Keratinocyte (primary cell): ENCODE measurements around the gene ZNF217. TPM values are rescaled to one million over a fixed set of nuclear protein-coding genes. Genes with fewer than 3 reads are reported as not detected.

Source experiments
- DNase-seq: peaks from one replicate; pipeline ENCODE4 v3.0.0-alpha.2; 2011; ENCODE audit warnings: low read depth, missing footprints, low spot score
- FAIRE-seq: peaks from 2 replicates; lab custom pipeline; 2011; peaks lifted over from hg19 to GRCh38; lab: Jason Lieb, UNC
- H2AFZ ChIP-seq: 2 replicates; pipeline ENCODE4 v1.6.0; 2012; ENCODE audit warnings: low read length, control low read depth, inconsistent platforms; ENCODE audit not compliant: control insufficient read depth
- H3K27ac ChIP-seq: 2 replicates; pipeline ENCODE4 v1.5.1; 2011; ENCODE audit warnings: low read length; ENCODE audit not compliant: control insufficient read depth, insufficient read depth
- H3K27me3 ChIP-seq: 3 replicates; pipeline ENCODE4 v1.6.0; 2011; ENCODE audit warnings: low read length; ENCODE audit not compliant: control insufficient read depth, insufficient read depth; ENCODE audit errors: extremely low read depth
- H3K36me3 ChIP-seq, 2 experiments: 2 replicates in 1 of 2; 3 replicates in 1 of 2; pipeline ENCODE4 v1.5.1; 2011; ENCODE audit warnings: low read length in 2 of 2, mild to moderate bottlenecking in 1 of 2; ENCODE audit not compliant: control insufficient read depth in 2 of 2, insufficient read depth in 2 of 2; ENCODE audit errors: extremely low read depth in 1 of 2
- H3K4me1 ChIP-seq: 3 replicates; pipeline ENCODE4 v1.5.1; 2011; ENCODE audit warnings: low read length; ENCODE audit not compliant: control insufficient read depth, insufficient read depth; ENCODE audit errors: extremely low read depth
- H3K4me2 ChIP-seq: 3 replicates; pipeline ENCODE4 v1.6.0; 2011; ENCODE audit warnings: low read depth, low read length; ENCODE audit not compliant: control insufficient read depth, insufficient read depth; ENCODE audit errors: extremely low read depth
- H3K4me3 ChIP-seq, 3 experiments: fragments of 200-600 bp in 1 of 3; sonication (generic) in 1 of 3; 2 replicates in 2 of 3; 3 replicates in 1 of 3; pipeline ENCODE4 v1.5.1; 2011 to 2016; ENCODE audit warnings: low read length in 3 of 3, mild to moderate bottlenecking in 3 of 3, control low read depth in 2 of 3, inconsistent platforms in 1 of 3, low read depth in 1 of 3, mixed read lengths in 1 of 3, mixed run types in 1 of 3, moderate library complexity in 1 of 3; ENCODE audit not compliant: control insufficient read depth in 2 of 3, insufficient read depth in 2 of 3; ENCODE audit errors: extremely low read depth in 1 of 3
- H3K79me2 ChIP-seq: 2 replicates; pipeline ENCODE4 v1.6.0; 2012; ENCODE audit warnings: low read length; ENCODE audit not compliant: control insufficient read depth, insufficient read depth
- H3K9ac ChIP-seq: 3 replicates; pipeline ENCODE4 v1.6.0; 2011; ENCODE audit warnings: low read length; ENCODE audit not compliant: control insufficient read depth, insufficient read depth; ENCODE audit errors: extremely low read depth
- H3K9me1 ChIP-seq: 3 replicates; pipeline ENCODE4 v1.6.0; 2011; ENCODE audit warnings: low read length; ENCODE audit not compliant: control insufficient read depth, insufficient read depth; ENCODE audit errors: extremely low read depth
- H3K9me3 ChIP-seq: 2 replicates; pipeline ENCODE4 v1.5.1; 2012; ENCODE audit warnings: low read depth, low read length; ENCODE audit not compliant: control insufficient read depth
- H4K20me1 ChIP-seq: 3 replicates; pipeline ENCODE4 v1.6.0; 2011; ENCODE audit warnings: low read length; ENCODE audit not compliant: control insufficient read depth, insufficient read depth; ENCODE audit errors: extremely low read depth
- CTCF ChIP-seq, 3 experiments: IDR thresholded peaks in 1 of 3; conservative IDR thresholded peaks in 1 of 3; optimal IDR thresholded peaks in 1 of 3; 2 replicates in 2 of 3; 3 replicates in 1 of 3; pipeline versions ENCODE3 to v1.5.1; 2011; ENCODE audit warnings: low read length in 3 of 3, mild to moderate bottlenecking in 3 of 3, moderate library complexity in 2 of 3, control low read depth in 1 of 3, inconsistent platforms in 1 of 3; ENCODE audit not compliant: insufficient read depth in 2 of 3; ENCODE audit errors: extremely low read depth in 1 of 3
- EZH2 ChIP-seq: IDR thresholded peaks from one replicate; pipeline ENCODE4 v1.6.1; 2012; ENCODE audit warnings: inconsistent platforms, mild to moderate bottlenecking, low read length, moderate library complexity
- dilution Hi-C: fragments of 300-500 bp; cut with MboI; formaldehyde crosslinking; loops from one replicate; pipeline ENCODE4 v1.7.0; 2020; ENCODE audit warnings: low sequenced_read_pairs; ENCODE audit not compliant: extremely low pct_ligation_motif_present
- polyA plus RNA-seq, 5 experiments: library from polyadenylated mRNA; depleted of rRNA in 3 of 5; stranded (reverse) in 3 of 5; stranded (forward) in 1 of 5; unstranded in 1 of 5; fragments of >200 nt; gene quantifications; 1 replicate in 1 of 5; 2 replicates in 3 of 5; 3 replicates in 1 of 5; pipeline versions ENCODE4 v1.2.1 to v1.2.3, GENCODE V29; 2011 to 2012; ENCODE audit warnings: missing spikeins in 2 of 5, low read depth in 1 of 5, low replicate concordance in 1 of 5

ZNF217 gene
- polyA plus RNA-seq, 1 donor (not counting 4 experiments of a cell fraction or from before 2014, with no cell fraction given) = 17.3 TPM

- H4K20me1 ChIP-seq = peaks cover 6% of the 10 kb centered on the region
- H3K9me1 ChIP-seq = peaks cover 2% of the 10 kb centered on the region
- H2AFZ ChIP-seq = no peak overlapping the region
- dilution Hi-C loops = no loop called here
- peak overlapping the region; percentile 39 for H3K9ac ChIP-seq
- H3K9me3 ChIP-seq = no peaks in the 10 kb centered on the region
- peaks cover 39 to 62% of the 10 kb centered on the region in 2 experiments for H3K36me3 ChIP-seq
- no peaks in the 10 kb centered on the region for H3K27me3 ChIP-seq
- H3K4me2 ChIP-seq = no peak overlapping the region
- H3K79me2 ChIP-seq = peaks cover 99% of the 10 kb centered on the region
- peaks cover 24% of the 10 kb centered on the region for H3K4me1 ChIP-seq
- no peak overlapping the region for H3K4me3 ChIP-seq
- FAIRE-seq (no peak), DNase-seq (no peak)
- no peak overlapping the region for H3K27ac ChIP-seq
- no peak for TF ChIP-seq EZH2
Measured at GRCh38 chr20:53575481-53576194, 18.0 kb downstream of the ZNF217 start.

DNA sequence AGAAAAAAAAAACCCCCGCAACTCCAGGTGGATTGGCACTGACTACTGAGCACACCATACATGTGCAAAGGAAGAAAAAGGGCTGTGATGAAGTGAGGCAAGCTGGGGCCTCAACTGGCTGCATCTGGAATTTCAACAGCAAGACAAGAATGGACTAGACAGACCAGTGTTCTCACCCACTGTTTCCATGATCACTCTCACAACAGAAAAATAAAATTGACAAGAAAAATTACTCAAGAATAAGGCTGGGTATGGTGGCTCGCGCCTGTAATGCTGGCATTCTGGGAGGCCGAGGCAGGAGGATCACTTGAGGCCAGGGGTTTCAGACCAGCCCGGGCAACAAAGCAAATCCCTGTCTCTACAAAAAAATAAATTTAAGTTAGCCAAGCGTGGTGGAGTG lies 18.8 kb downstream of the ZNF217 start:
- H2AFZ ChIP-seq = no peak overlapping the region
- dilution Hi-C loops = no loop called here
- H3K27me3 ChIP-seq = no peaks in the 10 kb centered on the region
- peaks cover 16% of the 10 kb centered on the region for H3K4me1 ChIP-seq
- H3K27ac ChIP-seq = peak overlapping the region; percentile 46
- no peak overlapping the region for H3K4me3 ChIP-seq
- H3K9me3 ChIP-seq = no peaks in the 10 kb centered on the region
- DNase-seq (no peak), FAIRE-seq (no peak)
- H3K79me2 ChIP-seq = peaks cover 99% of the 10 kb centered on the region
- H4K20me1 ChIP-seq = peaks cover 6% of the 10 kb centered on the region
- peaks cover 39 to 56% of the 10 kb centered on the region in 2 experiments for H3K36me3 ChIP-seq
- TF ChIP-seq EZH2 (no peak), CTCF (optimal IDR thresholded peaks at IDR 0.05 in 1 of 3, IDR thresholded peaks at IDR 0.05 in 1 of 3, conservative IDR thresholded peaks at IDR 0.05 in 1 of 3; ENCODE audit: extremely low read depth in 1 of 3, insufficient read depth in 2 of 3, low read length in 3 of 3) (peak in 1 of 3 experiments; percentile 12)
- H3K9me1 ChIP-seq = peaks cover 2% of the 10 kb centered on the region
- H3K4me2 ChIP-seq = no peak overlapping the region
- peak overlapping the region; percentile 39 for H3K9ac ChIP-seq
